HEK293T (cell line): ENCODE measurements around the gene NUP62.

ENCODE experiments used
- SP1 ChIP-seq: fragments of 450-650 bp; IDR thresholded peaks from 2 replicates; pipeline ENCODE4 v1.6.1; 2017
- TARDBP ChIP-seq: fragments of 450-650 bp; IDR thresholded peaks from 2 replicates; pipeline ENCODE4 v1.6.1; 2016
- ZNF384 ChIP-seq: fragments of 450-650 bp; IDR thresholded peaks from 2 replicates; pipeline ENCODE4 v1.6.1; 2016
- TF ChIP-seq, protein P1 (sequence below): fragments of 450-650 bp; IDR thresholded peaks from 2 replicates; pipeline ENCODE4 v1.6.1; 2016

DNA sequence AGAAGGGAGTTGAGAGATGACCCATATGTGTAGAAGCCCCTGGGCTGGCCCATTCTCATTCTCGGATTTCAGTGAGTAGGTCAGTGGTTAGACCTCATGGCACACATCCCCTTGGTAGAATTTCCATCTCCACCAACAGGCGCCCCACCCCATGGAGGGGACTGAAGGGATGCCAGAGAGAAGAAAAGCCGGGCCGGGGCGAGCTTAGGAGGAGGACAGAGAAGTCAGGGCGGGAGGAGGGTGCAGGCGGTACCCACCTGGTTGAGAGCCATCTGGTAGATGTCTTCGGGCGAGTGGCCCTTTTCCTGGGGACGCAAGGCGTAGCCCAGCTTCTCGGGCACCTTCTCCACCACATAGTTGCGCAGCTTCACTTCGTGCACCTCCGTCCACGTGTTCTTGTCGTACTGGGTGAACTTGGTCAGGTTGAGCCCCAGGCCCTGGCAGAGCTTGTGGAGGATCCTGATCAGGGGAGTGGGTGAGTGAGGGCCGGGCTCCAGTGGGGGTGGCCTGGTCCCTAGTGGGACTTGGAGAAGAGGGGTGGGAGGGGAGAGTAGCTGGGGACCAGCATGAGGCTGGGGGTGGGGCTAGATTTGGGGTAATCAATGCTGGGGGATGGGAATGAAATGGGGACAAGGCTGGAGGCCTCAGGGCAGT is 35.2 kb downstream of the NUP62 start:
- TF ChIP-seq ZNF384 (no peak), TARDBP (no peak), SP1 (no peak)
- TF ChIP-seq, protein P1, sequence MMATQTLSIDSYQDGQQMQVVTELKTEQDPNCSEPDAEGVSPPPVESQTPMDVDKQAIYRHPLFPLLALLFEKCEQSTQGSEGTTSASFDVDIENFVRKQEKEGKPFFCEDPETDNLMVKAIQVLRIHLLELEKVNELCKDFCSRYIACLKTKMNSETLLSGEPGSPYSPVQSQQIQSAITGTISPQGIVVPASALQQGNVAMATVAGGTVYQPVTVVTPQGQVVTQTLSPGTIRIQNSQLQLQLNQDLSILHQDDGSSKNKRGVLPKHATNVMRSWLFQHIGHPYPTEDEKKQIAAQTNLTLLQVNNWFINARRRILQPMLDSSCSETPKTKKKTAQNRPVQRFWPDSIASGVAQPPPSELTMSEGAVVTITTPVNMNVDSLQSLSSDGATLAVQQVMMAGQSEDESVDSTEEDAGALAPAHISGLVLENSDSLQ = no peak
